GM21737 (cell line): Measurements from ENCODE around the gene HAND1.
A peak's percentile ranks its signal among the peaks of the same experiment; 100 is the strongest.

ENCODE experiments used
- ATAC-seq: cut with Tn5 transposase; IDR thresholded peaks from one replicate; pipeline ENCODE4 v1.9.1; 2021; ENCODE audit warnings: mild to moderate bottlenecking, moderate library complexity; ENCODE audit not compliant: unreplicated experiment

Gene HAND1

DNA sequence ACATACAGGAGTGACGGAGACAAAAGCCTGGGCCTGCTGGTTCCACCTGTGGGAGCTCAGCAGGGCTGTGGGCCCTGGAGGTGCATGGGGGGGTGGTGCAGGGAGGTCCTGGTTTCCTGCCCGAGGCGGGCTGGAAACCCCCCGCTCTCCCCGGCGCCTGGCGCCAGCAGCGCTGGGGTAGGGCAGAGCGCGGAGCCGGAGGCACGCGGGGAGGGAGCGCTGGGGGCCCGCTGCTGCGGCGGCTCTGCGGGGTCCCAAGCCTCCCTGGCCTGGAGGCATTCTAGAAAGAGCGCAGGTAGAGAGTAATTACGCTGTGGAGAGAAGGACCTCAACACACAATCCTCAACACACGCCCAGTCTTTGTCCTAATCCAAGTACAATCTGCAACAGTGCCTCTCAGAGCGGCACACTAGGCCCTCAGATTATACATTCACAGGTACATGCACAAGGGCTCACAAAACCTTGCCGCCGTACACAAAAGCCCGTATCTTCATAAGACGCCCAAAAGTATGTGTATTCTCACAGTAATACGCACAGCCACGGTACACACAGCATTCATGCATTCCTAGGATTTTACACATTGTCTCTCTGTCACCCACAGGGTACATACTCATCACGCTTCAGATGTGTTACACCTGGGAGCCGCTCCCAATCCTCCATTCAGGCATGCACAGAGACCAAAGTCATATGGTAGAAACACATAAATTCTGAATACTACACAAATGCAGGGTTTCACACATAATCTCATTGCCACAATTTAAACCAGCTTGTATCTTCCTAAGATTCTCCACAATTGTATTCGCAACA is 2.1 kb upstream of the HAND1 start:
- ATAC-seq: no peak

DNA sequence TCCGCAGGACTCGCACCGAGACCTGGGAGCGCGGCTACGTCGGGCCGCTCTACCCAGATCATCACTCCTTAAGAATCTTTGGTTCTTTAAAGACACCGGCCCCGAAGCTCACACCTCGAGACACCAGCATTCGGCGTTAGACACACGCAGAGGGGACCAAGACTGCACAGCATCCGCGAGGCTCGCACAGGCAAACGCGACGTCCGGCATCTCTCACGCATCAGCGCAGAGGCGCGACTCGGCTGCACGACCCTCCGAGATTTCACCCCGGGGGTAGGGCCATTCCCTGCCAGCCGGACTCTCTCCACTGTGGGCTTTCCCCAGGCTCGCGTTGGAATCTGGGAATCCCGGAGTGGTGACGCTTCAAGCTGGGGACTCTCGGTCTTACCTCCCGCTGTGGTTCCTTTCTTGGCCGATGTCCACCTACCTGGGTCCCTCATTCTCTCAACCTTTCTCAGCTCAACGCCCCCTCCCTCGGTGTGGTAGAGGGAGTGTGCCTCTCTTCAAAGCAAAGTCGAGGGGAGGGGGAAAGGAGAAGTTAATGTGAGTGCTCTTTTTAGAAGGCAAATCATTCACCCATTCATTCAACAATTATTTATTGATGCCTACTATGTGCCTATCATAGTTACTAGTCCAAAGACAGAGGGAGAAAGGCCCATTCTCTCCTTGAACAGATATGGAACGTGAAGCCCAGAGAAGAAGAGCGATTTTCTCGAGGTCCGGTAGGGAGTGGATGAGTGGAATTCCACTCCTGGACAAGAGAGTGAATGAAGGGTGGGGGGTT is 1.3 kb upstream of the HAND1 start:
- no peak for ATAC-seq

DNA sequence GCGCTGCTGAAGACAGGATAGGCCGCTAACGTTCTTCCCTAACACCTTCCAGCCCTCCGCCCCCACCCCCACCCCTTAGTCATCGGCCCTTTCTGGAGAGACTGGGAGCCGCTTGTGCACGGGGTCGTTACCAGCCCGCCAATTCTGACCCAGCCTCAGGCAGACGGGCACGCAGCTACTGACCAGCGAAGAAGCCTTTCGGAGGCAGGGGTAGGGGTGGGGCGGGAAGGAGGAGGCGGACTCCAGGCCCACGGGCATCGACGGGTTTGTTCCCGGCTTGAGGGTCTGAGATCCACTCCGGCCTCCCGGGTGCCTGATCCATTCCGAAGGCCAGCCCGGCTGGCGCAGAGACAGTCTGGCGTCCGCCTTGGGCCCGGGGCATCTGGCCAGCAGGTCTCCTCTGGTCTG is 729 bp upstream of the HAND1 start:
- no peak for ATAC-seq

DNA sequence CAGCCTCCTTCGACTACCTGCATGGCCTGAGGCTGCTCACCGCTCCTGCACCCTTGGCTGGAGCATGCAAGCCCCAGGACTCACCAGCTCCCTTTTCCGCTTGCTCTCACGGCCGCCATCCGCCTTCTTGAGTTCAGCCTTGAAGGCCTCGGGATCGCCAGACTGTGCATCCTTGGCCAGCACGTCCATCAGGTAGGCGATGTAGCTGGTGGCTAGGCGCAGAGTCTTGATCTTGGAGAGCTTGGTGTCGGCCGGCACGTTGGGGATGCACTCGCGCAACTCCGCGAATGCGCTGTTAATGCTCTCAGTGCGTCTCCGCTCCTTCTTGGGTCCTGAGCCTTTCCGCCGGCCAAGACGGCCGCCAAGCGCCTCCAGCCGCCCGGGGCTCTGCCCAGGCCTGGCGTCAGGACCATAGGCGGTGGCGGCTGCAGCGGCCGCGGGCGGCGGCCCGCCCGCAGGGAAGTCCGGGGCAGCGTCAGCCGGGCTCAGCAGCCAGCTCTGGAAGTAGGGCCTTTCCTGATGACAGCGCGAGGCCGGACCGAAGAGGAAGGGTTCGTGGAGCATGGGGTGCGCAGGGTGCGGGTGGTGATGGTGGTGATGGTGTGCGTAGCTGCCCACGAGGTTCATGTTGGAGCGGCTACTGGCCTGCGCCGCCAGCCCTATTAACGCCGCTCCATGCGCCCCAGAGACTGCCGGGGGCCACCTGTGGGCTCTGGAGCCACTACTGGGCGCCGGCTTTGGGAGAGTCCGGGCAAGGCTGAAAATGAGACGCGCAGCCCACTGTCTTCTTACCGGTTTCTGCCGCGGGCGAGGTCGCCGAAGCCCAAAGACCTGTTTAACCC is 424 bp downstream of the HAND1 start:
- ATAC-seq: no peak

DNA sequence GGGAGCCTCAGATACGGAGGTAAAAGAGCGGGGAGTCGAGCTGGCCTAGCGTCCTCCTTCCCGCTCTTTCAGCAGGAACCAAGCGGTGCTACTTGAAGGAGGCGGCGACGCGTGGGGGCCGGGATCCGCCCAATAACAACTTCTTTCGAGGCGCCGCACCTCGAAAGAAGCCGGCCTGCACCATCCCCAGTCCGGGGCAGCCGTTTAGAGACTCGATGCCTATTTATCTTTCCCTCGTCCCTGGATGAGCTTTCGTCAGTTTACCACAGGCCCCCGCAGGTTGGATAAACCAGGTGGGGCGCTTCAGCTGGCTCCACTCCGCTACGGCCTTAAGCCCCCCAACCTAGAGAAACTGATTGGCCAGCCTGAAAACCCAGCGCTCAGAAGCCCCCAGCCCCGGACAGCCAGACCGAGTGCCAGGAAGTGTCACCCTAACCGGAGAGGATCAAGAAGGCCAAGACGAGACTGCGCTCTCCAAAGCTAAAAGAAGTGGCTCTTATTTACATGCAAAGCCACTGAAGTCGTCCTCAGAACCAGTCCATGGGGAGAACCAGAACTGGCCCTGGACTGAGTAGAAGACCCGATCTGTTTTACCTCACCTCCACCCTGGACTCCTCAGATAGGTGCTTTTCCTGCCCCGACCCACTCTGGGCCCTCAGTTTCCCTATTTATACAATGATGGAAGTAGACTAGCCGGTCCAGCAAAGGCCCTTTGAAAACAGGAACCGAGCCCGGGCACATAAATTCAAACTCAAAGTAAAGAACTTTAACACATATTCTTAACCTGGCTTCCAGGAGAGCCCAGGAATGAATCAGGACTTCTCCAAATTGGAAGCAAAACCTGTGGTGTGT is 1.4 kb downstream of the HAND1 start:
- no peak for ATAC-seq

DNA sequence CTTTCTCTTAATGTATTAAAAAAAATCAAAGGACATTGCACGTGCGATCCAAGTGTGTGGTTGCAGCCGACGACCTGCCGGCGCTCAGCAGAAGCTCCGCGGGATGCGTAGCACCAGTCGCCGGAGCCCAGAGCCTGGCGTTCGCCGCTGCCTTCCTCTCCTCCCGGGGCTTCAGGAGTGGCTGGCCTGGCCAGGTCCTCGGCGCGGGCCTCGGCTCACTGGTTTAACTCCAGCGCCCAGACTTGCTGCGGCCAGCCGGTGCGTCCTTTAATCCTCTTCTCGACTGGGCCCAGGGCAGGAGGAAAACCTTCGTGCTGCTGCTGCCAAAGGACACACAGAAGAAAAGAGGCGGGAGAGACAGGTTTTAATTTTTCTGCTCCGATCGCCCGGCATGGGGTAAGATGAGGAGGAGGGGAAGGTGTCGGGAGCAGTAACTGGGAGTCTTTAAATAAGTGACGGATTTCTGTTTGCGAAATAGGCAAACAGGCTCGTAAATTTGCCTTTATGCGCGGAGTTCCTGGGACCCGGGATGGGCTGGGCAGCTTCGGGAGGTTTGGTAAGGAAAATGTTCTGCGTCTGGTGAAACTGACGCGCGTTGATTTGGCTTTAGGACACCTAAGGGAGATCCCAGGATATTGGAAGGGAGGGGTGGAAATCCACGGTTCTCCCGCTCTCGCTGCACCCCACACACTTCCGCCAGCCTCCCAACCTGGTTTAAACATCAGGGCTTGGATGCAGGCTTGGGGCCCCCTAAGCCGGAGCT is 2.3 kb downstream of the HAND1 start:
- ATAC-seq: no peak

DNA sequence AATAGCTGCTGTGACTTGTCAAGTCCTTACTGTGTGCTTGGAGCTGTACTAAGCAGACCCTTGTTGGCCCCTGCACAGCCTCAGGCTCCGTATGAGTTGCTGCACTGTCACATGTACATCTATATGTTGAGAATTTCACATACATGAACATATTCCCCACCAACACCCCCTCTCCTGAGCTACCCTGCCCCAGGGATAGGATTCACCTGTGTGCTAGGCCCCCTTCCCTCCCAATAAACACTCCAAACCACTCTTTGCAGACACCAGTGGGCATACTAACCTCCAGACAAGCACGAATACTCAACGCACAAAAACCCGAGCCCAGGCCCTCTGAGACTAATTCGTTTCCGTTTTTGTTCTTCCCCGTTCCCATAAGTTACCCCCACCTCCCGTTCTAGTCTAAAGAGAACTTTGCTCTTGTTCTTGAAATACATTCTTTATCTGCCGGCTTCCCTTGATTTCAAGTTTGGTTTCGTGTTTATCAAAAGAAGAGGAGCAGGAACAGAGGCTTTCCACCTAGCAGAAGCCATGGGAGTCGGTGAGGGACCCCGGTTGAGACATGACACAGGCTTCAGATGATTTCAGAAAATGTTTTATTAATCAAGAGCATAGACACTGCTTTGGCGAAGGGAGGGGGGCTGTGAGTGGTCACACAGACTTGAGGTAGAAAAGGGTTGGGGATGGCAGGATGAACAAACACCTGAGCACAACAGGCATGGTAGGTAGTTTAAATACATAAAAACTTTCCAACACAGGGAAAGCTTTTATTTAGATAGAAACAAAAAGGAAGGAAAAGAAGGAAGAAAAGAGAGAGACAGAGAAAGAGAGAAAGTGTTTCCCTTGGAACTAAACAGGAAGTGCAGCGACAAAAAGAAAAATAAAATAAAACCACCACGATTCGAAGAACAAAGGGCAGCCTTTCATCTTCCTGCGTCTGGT is 3.4 kb downstream of the HAND1 start:
- ATAC-seq: no peak

DNA sequence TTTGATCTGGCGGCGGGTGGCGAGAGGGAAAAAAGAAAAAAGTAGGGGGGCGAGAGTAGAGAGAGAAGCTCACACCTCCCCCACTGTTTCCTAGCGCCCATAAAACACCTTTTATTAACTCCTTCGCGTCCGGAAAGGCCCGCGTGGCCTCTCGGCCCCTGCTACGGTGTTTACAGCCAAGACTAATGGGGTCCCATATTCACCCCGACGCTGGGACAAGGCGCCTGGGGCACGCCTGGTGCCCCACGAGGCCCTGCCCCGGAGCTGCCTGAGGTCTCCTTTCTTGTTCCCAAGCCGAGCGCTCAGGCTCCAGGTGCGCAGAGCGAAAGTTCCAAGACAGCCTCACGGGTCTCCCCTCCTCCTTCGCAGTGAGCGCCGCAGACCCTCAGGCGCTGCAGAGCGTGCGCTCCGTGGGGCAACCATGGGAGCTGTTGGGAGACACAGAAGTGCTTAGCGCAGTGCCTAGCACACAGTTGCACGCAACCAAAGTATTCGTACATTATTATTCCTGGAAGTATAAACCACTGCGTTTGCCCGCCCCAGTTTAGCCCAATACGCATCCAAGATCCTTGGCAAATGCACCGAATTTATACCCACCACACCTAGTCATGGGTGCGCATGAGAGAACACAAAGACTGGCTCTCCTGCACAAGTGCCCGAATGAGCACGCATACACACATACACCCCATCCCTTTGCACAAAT is 4.3 kb downstream of the HAND1 start:
- no peak for ATAC-seq

DNA sequence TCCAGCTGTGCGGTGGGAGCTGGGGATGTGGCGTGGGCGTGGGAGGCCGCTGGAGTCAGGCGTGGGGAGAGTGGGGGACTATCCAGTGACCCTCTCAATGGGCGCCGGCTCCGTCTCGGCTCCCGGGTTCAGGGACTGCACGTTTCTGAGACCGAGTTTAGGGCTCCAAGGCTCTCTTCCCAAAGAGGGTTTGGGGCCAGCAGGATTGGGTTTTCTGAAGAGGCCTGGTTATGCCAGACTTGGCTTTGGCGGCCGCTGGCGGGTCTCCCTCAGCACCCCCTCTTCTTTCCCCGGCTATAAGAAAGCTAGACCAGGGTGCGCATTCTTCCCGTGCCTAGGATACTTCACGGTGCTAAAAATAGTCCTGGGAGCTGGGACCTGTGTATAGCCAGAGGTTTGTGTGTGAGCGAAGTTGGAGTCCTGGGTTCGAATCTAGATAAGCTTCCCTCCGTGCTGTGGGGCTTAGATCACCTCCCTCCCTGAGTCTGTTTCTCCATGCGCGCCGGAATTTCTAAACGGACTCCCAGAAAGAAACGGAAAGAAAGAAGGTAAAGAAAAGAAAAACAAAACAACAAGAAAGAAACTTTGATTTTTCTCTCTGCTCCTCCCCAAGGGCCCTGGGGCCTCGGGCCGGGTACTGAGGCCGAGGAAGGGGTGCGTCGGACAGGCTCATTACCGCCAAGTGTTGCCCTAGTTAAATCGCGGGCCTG is 5.0 kb downstream of the HAND1 start:
- ATAC-seq: no peak

DNA sequence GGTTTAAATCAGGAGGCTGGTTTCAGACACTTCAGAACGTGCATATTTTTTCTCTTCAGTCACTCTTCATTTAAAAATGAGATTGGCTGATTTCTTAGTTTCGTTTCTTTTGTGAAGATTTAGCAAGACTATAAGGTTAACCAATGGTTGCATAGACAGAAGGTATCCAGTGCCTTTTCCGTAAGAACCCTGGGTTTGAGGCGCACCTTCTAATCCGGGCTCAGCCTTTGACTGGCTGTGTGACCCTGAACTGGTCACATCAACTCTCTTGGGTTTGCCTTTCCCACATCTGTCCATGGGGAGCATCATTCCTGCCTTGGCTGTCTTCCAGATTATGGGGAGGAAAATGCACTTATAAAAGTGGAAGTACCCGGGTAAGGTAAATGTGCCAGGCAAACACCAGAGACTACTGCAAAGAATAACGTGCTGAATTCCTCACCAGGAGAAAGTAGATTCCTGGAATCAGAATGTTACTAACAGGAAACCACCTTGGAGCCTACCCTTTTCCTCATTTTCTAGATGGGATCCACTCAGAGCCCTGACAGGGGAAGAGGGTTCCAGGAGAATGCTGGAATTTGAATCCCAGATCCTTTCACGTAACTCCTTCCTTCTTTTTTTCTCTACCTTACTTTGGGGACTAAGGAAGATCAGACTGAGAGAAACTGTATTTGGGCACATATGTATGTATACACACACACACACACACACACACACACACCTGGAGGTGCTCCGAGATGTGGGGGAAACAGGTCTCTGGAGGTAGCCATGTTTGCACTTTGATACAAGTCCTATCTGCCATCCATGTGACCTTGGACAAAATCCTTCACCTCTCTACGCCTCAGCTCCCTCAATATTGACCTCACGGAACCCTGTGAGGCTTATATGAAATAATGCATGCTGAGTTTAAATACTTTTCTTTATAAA is 6.8 kb downstream of the HAND1 start:
- no peak for ATAC-seq

DNA sequence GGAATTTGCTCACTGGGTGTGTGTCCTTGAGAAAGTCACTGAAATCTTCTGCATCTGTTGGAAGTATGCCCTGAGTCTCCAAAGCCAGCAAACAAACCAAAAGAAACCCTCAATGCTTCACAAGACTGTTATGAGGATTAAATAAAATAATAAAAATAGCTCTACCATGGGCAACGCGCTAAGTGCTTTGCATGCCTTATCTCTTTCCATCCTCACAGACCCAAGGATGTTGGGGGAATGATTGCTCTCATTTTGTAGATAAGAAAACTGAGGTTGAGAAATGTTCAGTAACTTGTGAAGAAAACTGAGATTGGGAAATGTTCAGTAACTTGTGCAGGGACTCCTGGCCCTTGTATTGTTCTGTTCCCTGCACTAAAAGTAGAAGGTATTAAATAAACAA is 7.9 kb downstream of the HAND1 start:
- ATAC-seq: no peak

DNA sequence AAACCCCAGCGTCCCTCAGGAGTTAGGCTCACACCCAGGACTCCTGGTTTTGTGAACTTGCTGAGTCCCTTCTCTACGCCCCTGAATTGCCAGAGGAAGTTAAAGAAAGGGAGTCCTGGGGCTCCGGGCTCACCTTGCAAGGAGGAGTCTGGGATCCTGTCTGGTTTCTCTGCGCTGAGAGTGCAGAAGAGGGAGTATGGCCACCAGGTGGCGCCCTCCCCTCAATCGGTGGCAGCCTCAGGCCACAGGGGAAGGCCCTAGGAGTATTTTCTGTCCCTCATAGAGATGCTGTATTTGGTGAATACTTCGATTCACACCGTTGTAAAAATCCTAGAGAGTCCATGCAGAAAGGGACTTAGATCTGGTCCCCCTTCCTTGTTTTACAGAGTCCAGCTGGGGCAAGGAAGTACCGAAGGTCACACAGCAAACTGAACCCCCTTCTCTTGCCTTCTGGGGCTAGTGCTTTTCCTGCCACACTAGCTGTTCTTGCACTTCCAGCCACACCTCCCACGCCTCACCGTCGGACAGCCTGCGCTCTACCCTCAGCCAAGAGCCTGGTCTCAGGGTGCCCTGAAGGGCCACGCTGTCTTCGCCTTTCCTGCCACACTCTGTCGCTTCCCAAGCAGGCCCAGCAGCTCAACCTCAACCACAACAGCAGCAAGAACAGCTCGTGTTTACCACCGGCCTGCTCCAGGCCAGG is 10.2 kb downstream of the HAND1 start:
- peak; percentile 98 for ATAC-seq

DNA sequence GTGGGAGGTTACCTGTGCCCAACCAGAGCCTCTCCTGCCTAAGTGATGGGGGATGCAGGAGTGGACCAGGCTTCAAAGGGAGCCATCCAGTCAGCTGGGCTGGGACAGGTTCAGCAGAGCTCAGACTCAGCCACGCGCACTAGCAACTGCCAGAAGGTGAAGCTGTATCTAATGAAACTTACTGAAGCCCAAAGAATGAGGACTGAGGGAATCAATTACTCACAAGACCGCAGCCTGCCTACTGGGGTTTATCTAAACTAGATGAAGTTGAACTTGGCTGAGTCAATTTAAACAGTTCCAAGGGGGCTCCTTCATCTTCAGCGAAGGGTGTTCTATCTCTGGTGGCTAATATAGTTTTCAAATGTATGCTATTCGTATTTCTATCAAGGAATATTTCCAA is 11.4 kb downstream of the HAND1 start:
- ATAC-seq: no peak

DNA sequence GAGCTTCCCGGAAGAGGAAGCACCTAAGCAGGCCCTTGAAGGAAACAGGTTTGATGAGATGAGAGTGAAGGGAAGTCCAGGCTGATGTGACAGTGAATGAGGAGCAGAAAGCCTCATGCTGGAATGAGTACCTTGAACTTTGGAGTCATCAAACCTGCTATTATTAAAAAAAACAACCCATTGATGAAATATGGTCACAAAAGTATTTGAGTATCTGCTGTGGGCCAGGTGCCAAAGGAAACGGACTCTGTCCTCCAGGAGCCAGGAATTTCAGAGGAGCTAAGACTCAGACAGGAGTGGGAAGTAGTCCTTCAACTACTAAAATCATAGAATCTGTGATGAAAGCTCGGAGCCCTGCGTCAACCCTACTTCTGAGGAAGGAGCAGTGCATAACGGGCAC is 11.9 kb downstream of the HAND1 start:
- no peak for ATAC-seq

DNA sequence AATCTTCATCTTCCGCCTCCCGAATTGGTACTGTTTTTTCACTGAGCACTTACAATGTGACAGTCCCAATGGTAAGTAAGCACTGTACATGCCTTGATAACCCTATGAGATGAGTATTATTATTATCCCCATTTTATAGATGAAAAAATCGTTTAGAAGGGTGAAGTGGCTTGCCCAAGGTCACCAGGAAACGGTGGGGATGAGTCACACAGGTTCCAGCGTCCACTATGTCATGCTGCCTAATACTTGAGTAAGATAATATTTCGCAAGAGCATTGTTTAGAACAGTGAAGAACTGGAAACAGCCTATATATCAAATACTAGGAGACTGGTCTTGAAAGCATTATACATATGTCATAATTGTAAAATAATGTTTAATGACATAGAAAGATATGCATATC is 12.9 kb downstream of the HAND1 start:
- no peak for ATAC-seq

DNA sequence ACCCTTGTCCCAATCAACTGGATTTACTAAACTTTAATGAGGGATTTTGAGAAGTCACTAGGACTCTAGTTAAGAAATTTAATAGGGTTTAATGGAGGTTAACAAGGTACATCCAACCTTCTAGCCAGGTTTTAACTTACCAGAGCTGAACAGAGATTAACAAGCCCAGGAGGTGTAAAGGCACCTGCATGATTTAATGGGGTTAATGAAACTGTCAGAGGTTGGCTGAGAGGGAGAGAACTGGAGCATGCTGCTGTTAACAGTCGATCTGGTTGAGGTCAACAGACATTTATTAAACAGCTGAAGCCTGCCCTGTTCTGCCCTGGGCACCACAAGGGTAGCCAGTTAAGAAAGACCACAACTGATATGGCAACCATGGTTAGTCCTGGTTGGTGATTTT is 13.6 kb downstream of the HAND1 start:
- ATAC-seq: no peak
